ENCODE measurements around the gene GUF1.
"Not testable (repeated sequence)": the region's sequence is repeated elsewhere in the genome, so short reads cannot be mapped to it uniquely, and the experiment has no call there.

The GUF1 gene

GRCh38 chr4:44726038-44726871 is 48.0 kb downstream of the GUF1 start, which contains the start of gene GNPDA2:
Gene GNPDA2, minus strand, starts transcription at chr4:44726556. Its CDS starts 4,349 bp downstream, at chr4:44722207.
- H3K27me3 Mint-ChIP-seq = peaks cover 0 to under 1% of the 10 kb centered on the region in 2 donors
- peaks cover 0 to 2% of the 10 kb centered on the region in 2 donors for H3K36me3 Mint-ChIP-seq
- peaks cover 18 to 32% of the 10 kb centered on the region in 2 donors for H3K4me1 Mint-ChIP-seq
- H3K4me3 Mint-ChIP-seq = peak within 1 kb of the TSS; percentile 97 to 100
- DNase-seq (peak; percentile 73), ATAC-seq (replicated peaks) (peak; percentile 94 to 95)
- no peaks in the 10 kb centered on the region for H3K9me3 Mint-ChIP-seq
- H3K27ac Mint-ChIP-seq = peak within 1 kb of the TSS; percentile 98

DNA sequence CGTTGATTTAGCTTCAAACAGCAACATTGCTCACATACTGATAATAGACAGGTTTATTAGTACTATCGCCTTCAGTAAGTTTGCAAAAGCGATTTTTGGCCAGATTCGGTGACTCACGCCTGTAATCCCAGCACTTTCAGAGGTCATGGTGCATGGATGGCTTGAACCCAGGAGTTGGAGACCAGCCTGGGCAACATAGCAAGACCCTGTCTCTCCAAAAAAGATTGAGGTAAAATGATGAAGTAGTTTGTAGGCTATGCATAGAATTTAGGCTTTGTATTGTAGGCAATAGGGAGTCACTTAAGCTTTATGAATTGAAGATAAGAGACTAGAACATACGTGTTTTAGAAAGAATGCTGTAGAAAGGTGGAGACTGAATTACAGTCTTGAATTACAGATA is 49.3 kb downstream of the GUF1 start:
- no peak overlapping the region for H3K27ac Mint-ChIP-seq
- ATAC-seq (replicated peaks) = no peak

DNA sequence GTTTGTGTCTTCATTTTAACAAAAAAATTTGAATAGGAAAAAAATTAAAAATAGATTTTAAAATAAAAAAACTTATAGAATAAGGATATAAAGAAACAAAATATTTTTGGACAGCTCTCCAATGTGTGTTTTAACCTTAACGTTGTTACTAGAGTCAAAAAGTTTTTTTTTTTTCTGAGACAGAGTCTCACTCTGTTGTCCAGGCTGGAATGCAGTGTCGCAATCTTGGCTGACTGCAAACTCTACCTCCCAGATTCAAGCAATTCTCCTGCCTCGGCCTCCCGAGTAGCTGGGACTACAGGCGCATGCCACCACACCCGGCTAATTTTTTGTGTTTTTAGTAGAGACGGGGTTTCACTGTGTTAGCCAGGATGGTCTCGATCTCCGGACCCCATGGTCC is 50.5 kb downstream of the GUF1 start:
- not testable (repeated sequence) for ATAC-seq (replicated peaks); H3K27ac Mint-ChIP-seq; H3K9me3 Mint-ChIP-seq; DNase-seq; H3K27me3 Mint-ChIP-seq; H3K4me3 Mint-ChIP-seq; H3K36me3 Mint-ChIP-seq
- peaks cover 11 to 22% of the 10 kb centered on the region in 2 donors for H3K4me1 Mint-ChIP-seq

More for the DNA sequence above, 49.3 kb downstream of the GUF1 start:
- Mint-ChIP-seq H3K9me3 (no peaks in the 10 kb centered on the region), H3K36me3 (peaks cover 0 to 2% of the 10 kb centered on the region in 2 donors), H3K4me3 (no peak overlapping the region), H3K27me3 (peaks cover 0 to 4% of the 10 kb centered on the region in 2 donors), H3K4me1 (peaks cover 18 to 31% of the 10 kb centered on the region in 2 donors)
- no peak for DNase-seq

- Mint-ChIP-seq H3K4me3 (no peak overlapping the region), H3K9me3 (no peaks in the 10 kb centered on the region), H3K27ac (no peak overlapping the region), H3K36me3 (no peaks in the 10 kb centered on the region), H3K4me1 (peaks cover 4 to 8% of the 10 kb centered on the region in 2 donors), H3K27me3 (peaks cover 12 to 18% of the 10 kb centered on the region in 2 donors)
- ATAC-seq (replicated peaks) (peak; percentile 51 to 61), DNase-seq (no peak)
Measured at GRCh38 chr4:44736900-44737299, 58.7 kb downstream of the GUF1 start.

DNA sequence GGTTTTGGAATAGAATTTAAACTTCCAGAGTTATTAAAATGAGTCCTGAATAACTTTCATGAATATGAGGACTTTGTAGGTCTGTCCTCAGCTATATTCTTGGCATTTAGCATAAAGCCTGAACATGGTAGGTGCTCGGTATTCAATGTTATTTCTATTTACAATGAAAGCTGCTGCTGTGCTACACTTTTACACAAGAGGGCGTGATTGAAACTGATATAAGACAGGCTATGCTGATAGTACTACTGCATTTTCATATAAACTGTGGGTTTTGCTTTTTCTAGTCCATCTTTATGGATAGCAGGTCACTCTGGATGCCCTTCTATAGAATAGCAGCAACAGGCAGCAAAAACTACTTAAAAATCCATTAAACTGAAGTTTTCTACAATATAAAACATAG is 60.4 kb downstream of the GUF1 start:
- DNase-seq = no peak
- peaks cover 14 to 20% of the 10 kb centered on the region in 2 donors for H3K27me3 Mint-ChIP-seq

GRCh38 chr4:44740201-44740600 is 62.0 kb downstream of the GUF1 start:
- H3K36me3 Mint-ChIP-seq = no peaks in the 10 kb centered on the region
- H3K4me1 Mint-ChIP-seq = peaks cover 4 to 8% of the 10 kb centered on the region in 2 donors
- H3K27ac Mint-ChIP-seq = no peak overlapping the region
- DNase-seq (no peak), ATAC-seq (replicated peaks) (no peak)
- H3K27me3 Mint-ChIP-seq = peaks cover 4 to 20% of the 10 kb centered on the region in 2 donors
- no peak overlapping the region for H3K4me3 Mint-ChIP-seq
- no peaks in the 10 kb centered on the region for H3K9me3 Mint-ChIP-seq

More for the DNA sequence above, 60.4 kb downstream of the GUF1 start:
- no peak overlapping the region for H3K27ac Mint-ChIP-seq
- H3K9me3 Mint-ChIP-seq = no peaks in the 10 kb centered on the region
- no peak for ATAC-seq (replicated peaks)
- H3K4me1 Mint-ChIP-seq = peaks cover 4 to 8% of the 10 kb centered on the region in 2 donors
- no peaks in the 10 kb centered on the region for H3K36me3 Mint-ChIP-seq
- no peak overlapping the region for H3K4me3 Mint-ChIP-seq

All from stimulated activated naive B cell treated with anti-CD40 and anti-IgM and Interleukin-4, amounts not matched to agents 10 μg/mL and 1 μg/mL and 100 μg/mL, for 72 hours (primary cell).